BLaER1 treated with 17β-estradiol and CSF1 and Interleukin-3, amounts not matched to agents 10 nM and 100 nM (cell line): ENCODE data around the gene NOMO2.
"Not testable (repeated sequence)": the region's sequence is repeated elsewhere in the genome, so short reads cannot be mapped to it uniquely, and the experiment has no call there.

Source experiments
- H3K27ac ChIP-seq, 11 experiments: shearing (Covaris generic); formaldehyde crosslinking; 2 replicates each; pipeline ENCODE4 v1.8.1; 2022
- H3K27me3 ChIP-seq, 11 experiments: shearing (Covaris generic); formaldehyde crosslinking; 2 replicates each; pipeline ENCODE4 v1.8.1; 2022
- H3K36me3 ChIP-seq, 11 experiments: shearing (Covaris generic); formaldehyde crosslinking; 2 replicates each; pipeline ENCODE4 v1.8.1; 2022
- H3K4me1 ChIP-seq, 10 experiments: shearing (Covaris generic); formaldehyde crosslinking; 2 replicates each; pipeline ENCODE4 v1.8.1; 2022
- H3K4me2 ChIP-seq, 11 experiments: shearing (Covaris generic); formaldehyde crosslinking; 2 replicates each; pipeline ENCODE4 v1.8.1; 2022
- H3K4me3 ChIP-seq, 10 experiments: shearing (Covaris generic); formaldehyde crosslinking; 2 replicates each; pipeline ENCODE4 v1.8.1; 2022
- H3K9ac ChIP-seq, 11 experiments: shearing (Covaris generic); formaldehyde crosslinking; 2 replicates each; pipeline ENCODE4 v1.8.1; 2022
- H3K9me3 ChIP-seq, 11 experiments: shearing (Covaris generic); formaldehyde crosslinking; replicated peaks in 1 of 11; 2 replicates each; pipeline ENCODE4 v1.8.1; 2022
- H4K20me1 ChIP-seq, 11 experiments: shearing (Covaris generic); formaldehyde crosslinking; 2 replicates each; pipeline ENCODE4 v1.8.1; 2022
- Cebpa-rat ChIP-seq, 11 experiments: shearing (Covaris generic); IDR thresholded peaks; 2 replicates each; pipeline ENCODE4 v1.8.1; 2022

The NOMO2 gene

DNA sequence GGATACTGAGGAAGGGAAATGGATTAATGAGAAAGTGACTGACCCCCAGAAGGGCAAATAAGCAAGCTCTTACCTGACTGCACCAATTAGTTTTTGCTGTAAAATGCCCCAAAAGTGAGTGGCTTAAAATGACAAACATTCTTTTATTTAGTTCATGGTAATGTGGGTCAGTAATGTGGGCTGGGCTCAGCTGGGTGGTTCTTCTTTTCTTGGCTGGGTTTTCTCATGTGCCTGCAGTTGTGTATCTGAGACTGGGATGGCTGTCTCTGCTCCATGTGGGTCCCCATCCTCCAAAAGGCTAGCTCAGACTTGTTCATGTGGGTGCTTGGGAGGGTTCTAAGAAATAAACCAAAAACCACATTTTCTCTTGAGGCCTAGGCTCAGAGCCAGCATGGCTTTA is 29.5 kb upstream of the NOMO2 start:
- H4K20me1 ChIP-seq, H3K36me3 ChIP-seq, H3K27ac ChIP-seq, H3K4me2 ChIP-seq, H3K9ac ChIP-seq, H3K4me3 ChIP-seq, H3K27me3 ChIP-seq, H3K9me3 ChIP-seq: not testable (repeated sequence)
- peaks cover 0 to 11% (median 5%) of the 10 kb centered on the region in 10 experiments; a peak in 7 of 20 replicates for H3K4me1 ChIP-seq

DNA sequence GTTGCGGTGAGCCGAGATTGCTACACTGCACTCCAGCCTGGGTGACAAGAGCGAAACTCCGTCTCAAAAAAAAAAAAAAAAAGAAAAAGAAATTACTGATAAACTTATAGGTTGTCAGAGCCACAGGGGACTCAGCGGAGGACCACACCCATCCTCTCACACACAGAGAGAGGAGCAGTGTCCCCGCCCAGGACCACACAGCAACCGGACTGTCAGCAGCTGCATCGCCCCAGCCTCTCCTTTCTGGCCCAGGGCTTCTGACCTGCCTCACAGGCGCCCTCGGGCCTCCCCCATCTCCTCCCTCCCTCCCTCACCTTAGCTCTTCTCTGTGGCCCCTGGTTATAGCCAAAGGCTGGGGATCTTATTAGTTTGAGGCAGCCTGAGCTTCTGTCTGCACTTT is 27.9 kb upstream of the NOMO2 start:
- not testable (repeated sequence) for H3K9me3 ChIP-seq, H3K36me3 ChIP-seq, H3K4me1 ChIP-seq

DNA sequence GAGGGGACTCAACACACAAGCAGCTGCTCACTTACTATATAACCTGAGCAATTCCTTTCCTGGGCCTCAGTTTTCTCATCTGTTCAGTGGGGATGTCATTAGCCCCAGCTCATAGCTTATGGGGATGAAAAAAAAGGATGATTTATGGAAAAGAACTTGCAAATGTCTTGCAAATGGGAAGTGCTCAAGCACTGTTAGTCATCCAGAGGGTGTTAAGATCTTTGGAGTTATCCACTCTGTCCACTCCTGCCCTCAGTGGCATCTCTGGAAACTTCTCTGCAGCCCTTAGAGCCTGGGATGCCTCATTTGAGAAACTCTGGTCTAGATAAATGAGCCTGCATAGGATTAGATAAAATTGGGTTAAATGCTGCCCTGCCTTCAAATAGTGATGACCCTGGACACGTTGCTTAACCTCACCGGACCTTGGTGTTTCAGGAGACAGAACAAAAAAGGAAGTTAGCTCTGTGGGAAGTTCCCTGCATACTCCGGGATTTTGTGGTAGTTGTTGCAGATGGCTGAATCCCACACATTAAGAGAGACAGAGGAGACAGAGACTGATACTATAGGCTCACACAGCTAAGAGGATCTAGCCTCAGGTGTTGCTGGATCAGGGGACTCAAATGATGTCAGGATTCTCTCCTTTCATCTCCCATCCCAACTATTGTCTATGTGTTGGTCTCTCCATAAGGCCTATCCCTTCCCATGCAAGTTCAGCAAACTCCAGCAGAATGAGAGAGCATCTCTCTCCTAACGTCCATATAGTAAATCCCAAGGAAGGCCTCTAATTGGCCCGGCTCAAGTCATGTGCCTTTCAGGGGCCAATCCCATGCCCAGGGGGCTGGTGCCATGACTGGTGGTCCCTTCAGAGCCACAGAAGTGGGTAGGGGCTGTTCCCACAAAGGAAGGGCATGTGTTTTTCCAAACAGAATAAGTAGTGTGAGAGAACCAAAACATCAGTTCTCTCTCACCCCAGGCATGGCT is 25.0 kb upstream of the NOMO2 start:
- not testable (repeated sequence) for H3K27ac ChIP-seq, H4K20me1 ChIP-seq, H3K36me3 ChIP-seq, H3K9me3 ChIP-seq, H3K4me2 ChIP-seq, H3K27me3 ChIP-seq, H3K4me1 ChIP-seq, H3K9ac ChIP-seq, H3K4me3 ChIP-seq

More for the DNA sequence above, 27.9 kb upstream of the NOMO2 start:
- H3K9ac ChIP-seq, H3K27ac ChIP-seq, H3K27me3 ChIP-seq, H3K4me2 ChIP-seq, H3K4me3 ChIP-seq, H4K20me1 ChIP-seq: not testable (repeated sequence)

DNA sequence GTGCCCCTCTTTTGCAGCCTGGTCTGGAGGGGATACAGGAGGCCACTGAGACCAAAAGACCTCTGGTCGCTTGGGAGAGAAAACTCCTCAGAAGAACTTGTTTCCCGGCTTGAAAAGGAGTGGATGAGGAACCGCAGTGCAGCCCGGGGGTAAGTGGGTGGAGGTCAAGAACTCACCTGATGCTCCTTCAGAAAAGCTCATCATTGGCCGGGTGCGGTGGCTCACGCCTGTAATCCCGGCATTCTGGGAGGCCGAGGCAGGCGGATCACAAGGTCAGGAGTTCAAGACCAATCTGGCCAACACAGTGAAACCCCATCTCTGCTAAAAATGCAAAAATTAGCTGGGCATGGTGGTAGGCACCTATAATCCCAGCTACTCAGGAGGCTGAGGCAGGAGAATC is 23.9 kb upstream of the NOMO2 start:
- not testable (repeated sequence) for H3K4me3 ChIP-seq, H3K9me3 ChIP-seq, H3K4me2 ChIP-seq, H3K27me3 ChIP-seq, H3K4me1 ChIP-seq, H3K27ac ChIP-seq, H4K20me1 ChIP-seq, H3K36me3 ChIP-seq, H3K9ac ChIP-seq

DNA sequence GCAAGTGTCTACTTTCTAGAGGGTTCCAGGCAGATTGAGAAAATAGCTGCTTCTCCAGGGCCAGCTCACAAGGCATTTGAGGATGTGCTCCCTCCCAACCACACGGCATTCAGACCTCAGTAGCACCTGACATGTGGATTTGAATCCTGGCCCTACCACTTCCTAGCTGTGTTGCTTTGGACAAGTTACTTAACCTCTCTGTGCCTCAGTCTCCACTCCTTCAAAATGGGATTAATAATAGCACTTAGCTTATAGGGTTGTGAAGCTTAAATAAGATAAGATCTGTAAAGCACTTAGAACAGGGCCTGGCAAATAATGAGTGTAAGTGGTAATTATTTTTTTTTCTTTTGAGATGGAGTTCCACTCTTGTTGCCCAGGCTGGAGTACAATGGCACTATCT is 21.0 kb upstream of the NOMO2 start:
- Histone ChIP-seq H3K4me2 (no peak overlapping the region), H3K4me1 (no peaks in the 10 kb centered on the region; a peak in 1 of 20 replicates), H3K9me3 (no peaks in the 10 kb centered on the region), H4K20me1 (no peaks in the 10 kb centered on the region), H3K9ac (no peak overlapping the region), H3K4me3 (no peak overlapping the region), H3K36me3 (no peaks in the 10 kb centered on the region), H3K27me3 (no peaks in the 10 kb centered on the region), H3K27ac (no peak overlapping the region)
- TF ChIP-seq Cebpa-rat (IDR thresholded peaks at IDR 0.05) = no peak

DNA sequence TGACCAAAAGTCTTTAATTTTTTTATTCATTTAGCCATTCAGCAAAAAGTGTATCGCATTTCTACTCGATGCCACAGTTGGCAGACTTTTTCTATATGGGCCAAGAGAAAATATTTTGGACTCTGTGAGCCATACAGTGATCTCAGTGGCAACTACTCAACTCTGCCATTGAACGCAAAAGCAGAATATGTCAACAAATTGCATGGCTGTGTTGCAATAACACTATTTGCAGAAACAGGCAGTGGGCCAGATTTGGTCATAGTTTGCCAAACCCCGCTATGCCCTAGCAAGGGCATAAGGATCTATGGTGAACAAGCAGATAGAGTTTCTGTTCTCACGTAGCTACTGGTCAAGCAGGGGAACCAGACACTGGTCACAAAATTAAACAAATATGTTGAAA is 18.5 kb upstream of the NOMO2 start:
- not testable (repeated sequence) for H3K9me3 ChIP-seq, H3K36me3 ChIP-seq, H3K27ac ChIP-seq, H3K4me3 ChIP-seq, H3K4me2 ChIP-seq, H3K27me3 ChIP-seq, H4K20me1 ChIP-seq, H3K9ac ChIP-seq, H3K4me1 ChIP-seq

DNA sequence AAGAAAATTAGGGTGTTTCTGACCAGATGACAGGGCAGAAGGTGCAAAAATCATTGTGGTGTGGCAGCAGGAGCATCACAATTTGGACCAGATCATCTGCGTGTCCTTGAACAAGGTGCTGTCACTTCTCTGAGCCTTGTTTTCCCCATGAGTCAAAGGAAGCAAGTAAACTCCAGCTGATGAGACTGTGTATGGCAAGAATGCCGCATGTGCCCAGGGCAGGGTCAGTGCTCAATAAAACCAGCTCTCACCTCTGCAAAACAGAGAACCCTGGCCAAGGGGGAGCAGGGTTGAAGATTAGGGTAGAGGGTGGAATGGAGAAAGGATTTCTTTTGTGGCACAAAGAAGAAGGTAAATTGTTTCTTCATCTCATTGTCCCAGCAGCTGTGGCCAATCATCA is 17.4 kb upstream of the NOMO2 start:
- H3K4me3 ChIP-seq, H3K27me3 ChIP-seq, H3K27ac ChIP-seq, H3K36me3 ChIP-seq, H4K20me1 ChIP-seq, H3K9me3 ChIP-seq, H3K4me1 ChIP-seq, H3K9ac ChIP-seq, H3K4me2 ChIP-seq: not testable (repeated sequence)

DNA sequence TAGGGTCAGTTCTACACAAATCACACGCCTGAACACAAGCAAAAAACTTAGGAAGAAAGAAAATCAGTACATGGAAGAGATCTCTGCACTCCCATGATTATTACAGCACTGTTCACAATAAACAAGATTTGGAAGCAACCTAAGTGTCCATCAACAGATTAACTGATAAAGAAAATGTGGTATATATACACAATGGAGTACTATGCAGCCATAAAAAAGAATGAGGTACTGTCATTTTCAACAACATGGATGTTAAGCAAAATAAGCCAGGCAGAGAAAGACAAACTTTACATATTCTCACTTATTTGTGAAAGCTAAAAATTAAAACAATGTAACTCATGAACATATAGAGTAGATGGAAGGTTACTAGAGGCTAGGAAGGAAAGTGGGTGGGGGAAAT is 16.0 kb upstream of the NOMO2 start:
- H3K4me1 ChIP-seq, H3K36me3 ChIP-seq, H3K9ac ChIP-seq, H3K4me2 ChIP-seq, H3K4me3 ChIP-seq, H3K27ac ChIP-seq, H3K9me3 ChIP-seq, H4K20me1 ChIP-seq, H3K27me3 ChIP-seq: not testable (repeated sequence)

DNA sequence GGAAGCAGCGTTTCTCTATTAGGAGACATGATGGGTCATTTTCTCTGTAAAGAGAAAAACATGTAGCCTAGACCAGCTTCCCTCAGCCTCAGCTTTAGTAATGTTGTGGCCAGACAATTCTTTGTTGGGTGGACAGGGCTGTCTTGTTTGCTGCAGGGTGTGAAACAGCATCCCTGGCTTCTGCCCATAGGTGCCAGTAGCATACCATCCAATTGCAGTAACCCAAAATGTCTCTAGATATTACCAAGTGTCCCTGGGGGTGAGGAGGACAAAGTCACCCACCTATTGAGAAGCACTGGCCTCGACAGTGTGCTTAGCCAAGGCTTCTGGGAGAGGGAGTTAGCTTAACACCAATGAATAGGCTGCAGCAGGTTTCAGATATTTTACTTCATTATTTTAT is 14.0 kb upstream of the NOMO2 start:
- not testable (repeated sequence) for H3K4me2 ChIP-seq, H3K9ac ChIP-seq, H4K20me1 ChIP-seq, H3K9me3 ChIP-seq, H3K27me3 ChIP-seq, H3K27ac ChIP-seq, H3K4me1 ChIP-seq, H3K36me3 ChIP-seq, H3K4me3 ChIP-seq

DNA sequence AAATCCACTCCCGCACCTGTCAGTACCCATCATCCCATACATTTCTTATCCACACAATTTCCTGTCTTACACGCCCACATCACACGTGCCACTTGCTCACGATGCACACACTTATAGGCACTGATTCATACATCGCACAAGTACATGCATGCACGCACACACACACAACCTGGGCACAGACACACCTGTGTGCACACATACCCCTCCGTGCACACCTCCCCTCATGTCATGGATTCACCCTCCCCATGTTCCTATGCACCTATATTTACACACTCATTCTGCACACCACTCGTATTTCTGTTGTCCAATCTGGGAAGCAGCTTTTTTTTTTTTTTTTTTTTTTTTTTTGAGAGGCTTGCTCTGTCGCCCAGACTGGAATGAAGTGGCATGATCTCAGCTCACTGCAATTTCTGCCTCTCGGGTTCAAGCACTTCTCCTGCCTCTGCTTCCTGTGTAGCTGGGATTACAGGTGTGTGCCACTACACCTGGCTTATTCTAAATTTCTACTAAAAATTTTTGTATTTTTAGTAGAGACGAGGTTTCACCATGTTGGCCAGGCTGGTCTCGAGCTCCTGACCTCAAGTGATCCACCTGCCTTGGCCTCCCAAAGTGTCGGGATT is 13.5 kb upstream of the NOMO2 start:
- H3K27me3 ChIP-seq = not testable (repeated sequence)

DNA sequence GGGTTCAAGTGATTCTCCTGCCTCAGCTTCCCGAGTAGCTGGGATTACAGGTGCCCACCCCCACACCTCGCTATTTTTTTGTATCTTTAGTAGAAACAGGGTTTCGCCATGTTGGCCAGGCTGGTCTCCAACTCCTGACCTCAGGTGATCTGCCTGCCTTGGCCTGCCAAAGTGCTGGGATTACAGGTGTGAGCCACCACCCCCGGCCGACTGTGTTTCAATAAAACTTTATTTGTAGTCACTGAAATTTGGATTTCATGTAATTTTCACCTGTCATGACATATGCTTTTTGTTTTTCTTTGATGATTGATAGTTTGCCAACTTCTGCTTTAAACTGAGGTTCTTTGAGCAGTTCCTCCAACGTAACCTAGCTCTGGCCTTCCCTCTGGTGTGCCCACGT is 12.0 kb upstream of the NOMO2 start:
- H3K27me3 ChIP-seq = not testable (repeated sequence)

More for the DNA sequence above, 13.5 kb upstream of the NOMO2 start:
- H3K4me3 ChIP-seq, H4K20me1 ChIP-seq, H3K9me3 ChIP-seq, H3K4me1 ChIP-seq, H3K4me2 ChIP-seq, H3K27ac ChIP-seq, H3K36me3 ChIP-seq, H3K9ac ChIP-seq: not testable (repeated sequence)

DNA sequence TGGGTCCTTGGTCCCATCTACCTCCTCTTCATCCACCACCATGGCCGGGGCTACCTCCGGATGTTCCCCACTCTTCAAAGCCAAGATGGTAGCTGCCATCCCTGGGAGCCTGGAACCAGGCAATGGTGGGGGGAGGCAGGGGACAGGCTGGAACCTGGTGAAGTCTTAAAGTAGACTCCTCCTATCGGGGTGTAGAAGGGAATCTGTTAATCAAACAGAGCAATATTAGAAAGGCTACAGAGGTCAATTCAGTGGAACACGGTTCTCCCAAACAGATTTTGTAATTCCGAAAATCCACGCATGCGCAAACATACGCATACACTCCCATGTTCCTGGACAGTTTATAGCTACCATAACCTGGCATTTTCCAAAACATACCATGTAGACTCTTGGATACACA is 11.1 kb upstream of the NOMO2 start:
- not testable (repeated sequence) for H3K4me2 ChIP-seq, H3K36me3 ChIP-seq, H3K27ac ChIP-seq, H3K4me3 ChIP-seq, H3K27me3 ChIP-seq, H4K20me1 ChIP-seq, H3K9me3 ChIP-seq, H3K4me1 ChIP-seq, H3K9ac ChIP-seq

More for the DNA sequence above, 12.0 kb upstream of the NOMO2 start:
- not testable (repeated sequence) for H3K9me3 ChIP-seq, H3K9ac ChIP-seq, H3K4me2 ChIP-seq, H4K20me1 ChIP-seq, H3K4me1 ChIP-seq, H3K4me3 ChIP-seq, H3K36me3 ChIP-seq, H3K27ac ChIP-seq

DNA sequence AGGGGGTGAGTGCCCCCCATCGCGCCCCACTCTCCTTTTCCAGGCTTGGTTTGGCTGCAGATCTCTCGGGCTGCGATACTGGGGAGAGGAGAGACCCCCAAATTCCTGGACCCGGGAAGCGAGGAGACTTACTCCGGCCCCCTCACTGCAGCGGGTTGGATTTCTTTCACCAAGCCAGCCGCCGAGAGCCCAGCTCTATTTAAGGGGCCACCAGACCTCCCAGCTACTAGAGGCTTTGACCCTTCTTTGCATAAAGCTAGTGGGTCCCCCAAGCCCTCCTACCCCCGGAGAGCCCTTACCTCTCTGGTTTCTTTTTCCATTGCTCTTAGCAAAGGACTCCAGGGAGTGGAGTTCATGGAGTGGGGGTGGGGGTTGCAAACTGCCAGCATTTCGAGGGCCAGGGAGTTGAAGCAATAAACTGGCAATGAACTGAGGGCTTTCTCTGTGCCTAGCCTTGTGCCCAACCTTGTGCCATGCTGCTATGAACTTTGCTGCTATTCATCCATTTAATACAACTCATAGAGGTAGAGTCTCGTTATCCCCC is 9.5 kb upstream of the NOMO2 start:
- not testable (repeated sequence) for H4K20me1 ChIP-seq, H3K9ac ChIP-seq, H3K9me3 ChIP-seq, H3K4me3 ChIP-seq, H3K36me3 ChIP-seq, H3K4me1 ChIP-seq, H3K27me3 ChIP-seq, H3K4me2 ChIP-seq, H3K27ac ChIP-seq
